ENCODE data around the gene DHRS7C.

DNA sequence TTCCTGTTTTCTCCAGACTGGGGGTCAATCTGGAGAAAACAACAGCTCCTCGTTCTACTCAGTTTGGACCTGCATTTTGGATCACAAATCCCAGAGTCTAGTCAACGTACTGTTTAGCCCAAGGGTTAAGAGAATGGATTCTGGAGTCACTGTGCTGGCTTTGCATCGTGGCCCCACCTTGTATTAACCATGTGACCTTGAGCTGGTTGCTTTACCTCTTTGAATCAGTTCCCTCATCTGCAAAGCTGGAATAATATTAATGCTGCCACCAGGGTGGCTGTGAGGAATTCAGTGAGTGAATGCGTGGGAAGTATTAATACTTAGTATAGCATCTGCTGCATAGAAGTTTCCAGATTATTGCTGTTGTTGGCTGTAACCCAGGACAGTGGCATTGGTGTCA, 11.3 kb upstream of the DHRS7C start:
- TF ChIP-seq, protein P1, sequence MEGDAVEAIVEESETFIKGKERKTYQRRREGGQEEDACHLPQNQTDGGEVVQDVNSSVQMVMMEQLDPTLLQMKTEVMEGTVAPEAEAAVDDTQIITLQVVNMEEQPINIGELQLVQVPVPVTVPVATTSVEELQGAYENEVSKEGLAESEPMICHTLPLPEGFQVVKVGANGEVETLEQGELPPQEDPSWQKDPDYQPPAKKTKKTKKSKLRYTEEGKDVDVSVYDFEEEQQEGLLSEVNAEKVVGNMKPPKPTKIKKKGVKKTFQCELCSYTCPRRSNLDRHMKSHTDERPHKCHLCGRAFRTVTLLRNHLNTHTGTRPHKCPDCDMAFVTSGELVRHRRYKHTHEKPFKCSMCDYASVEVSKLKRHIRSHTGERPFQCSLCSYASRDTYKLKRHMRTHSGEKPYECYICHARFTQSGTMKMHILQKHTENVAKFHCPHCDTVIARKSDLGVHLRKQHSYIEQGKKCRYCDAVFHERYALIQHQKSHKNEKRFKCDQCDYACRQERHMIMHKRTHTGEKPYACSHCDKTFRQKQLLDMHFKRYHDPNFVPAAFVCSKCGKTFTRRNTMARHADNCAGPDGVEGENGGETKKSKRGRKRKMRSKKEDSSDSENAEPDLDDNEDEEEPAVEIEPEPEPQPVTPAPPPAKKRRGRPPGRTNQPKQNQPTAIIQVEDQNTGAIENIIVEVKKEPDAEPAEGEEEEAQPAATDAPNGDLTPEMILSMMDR (IDR thresholded peaks at IDR 0.05; ENCODE audit: insufficient read depth, low read length, poor library complexity, severe bottlenecking) = no peak
- TF ChIP-seq EZH2phosphoT487 (conservative IDR thresholded peaks at IDR 0.05; ENCODE audit: low read length) = no peak

All from SU-DHL-6 (cell line).